GM10266 (cell line): ENCODE data around the gene DOCK8.

Experiments
- DNase-seq: peaks from one replicate; pipeline ENCODE4 v3.0.0; 2012; ENCODE audit errors: extremely low spot score
- TF ChIP-seq, protein P1 (sequence below): IDR thresholded peaks from 2 replicates; pipeline ENCODE4 v1.5.1; 2012; ENCODE audit warnings: mild to moderate bottlenecking, low read depth; ENCODE audit not compliant: control insufficient read depth, insufficient read depth; ENCODE audit errors: missing control alignments

Gene DOCK8

DNA sequence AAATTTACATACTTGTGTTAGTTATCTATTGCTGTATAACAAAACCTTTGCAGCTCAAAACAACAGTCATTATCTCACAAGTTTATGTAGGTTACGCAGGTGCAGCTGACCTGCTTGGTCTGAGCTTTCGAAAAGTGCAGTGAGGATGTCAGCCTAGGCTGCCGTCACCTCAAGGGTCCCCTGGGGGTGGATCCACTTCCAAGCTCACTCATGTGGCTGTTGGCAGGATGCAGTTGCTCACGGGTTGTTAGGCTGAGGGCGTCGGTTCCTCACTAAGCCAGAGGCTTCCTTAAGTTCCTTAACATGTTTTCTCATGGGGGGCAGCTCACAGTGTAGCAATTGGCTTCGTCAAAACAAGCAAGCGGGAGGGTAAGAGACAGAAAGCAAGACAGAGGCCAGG, 139.8 kb downstream of the DOCK8 start:
- TF ChIP-seq, protein P1, sequence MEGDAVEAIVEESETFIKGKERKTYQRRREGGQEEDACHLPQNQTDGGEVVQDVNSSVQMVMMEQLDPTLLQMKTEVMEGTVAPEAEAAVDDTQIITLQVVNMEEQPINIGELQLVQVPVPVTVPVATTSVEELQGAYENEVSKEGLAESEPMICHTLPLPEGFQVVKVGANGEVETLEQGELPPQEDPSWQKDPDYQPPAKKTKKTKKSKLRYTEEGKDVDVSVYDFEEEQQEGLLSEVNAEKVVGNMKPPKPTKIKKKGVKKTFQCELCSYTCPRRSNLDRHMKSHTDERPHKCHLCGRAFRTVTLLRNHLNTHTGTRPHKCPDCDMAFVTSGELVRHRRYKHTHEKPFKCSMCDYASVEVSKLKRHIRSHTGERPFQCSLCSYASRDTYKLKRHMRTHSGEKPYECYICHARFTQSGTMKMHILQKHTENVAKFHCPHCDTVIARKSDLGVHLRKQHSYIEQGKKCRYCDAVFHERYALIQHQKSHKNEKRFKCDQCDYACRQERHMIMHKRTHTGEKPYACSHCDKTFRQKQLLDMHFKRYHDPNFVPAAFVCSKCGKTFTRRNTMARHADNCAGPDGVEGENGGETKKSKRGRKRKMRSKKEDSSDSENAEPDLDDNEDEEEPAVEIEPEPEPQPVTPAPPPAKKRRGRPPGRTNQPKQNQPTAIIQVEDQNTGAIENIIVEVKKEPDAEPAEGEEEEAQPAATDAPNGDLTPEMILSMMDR = no peak
- DNase-seq = no peak

DNA sequence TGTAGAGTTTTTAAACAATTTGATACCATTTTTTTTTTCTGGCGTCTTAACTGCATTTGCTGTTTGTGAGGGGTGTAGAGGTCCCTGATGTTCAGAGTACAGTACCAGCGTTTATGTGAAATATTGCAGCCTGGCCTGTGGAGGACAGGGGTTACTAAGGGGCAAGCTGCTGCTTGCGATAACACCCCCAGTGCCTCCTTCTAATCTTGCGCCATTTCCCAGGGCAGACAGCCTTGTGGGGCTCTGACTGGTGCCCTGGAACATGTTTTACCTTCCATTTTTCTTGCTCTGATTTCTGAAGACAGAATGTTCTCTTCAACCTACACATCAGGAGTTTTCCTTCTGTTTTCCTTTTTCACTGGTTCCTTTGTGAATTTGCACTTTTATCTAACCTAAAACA, 142.9 kb downstream of the DOCK8 start:
- DNase-seq = no peak
- TF ChIP-seq, protein P1 = no peak

DNA sequence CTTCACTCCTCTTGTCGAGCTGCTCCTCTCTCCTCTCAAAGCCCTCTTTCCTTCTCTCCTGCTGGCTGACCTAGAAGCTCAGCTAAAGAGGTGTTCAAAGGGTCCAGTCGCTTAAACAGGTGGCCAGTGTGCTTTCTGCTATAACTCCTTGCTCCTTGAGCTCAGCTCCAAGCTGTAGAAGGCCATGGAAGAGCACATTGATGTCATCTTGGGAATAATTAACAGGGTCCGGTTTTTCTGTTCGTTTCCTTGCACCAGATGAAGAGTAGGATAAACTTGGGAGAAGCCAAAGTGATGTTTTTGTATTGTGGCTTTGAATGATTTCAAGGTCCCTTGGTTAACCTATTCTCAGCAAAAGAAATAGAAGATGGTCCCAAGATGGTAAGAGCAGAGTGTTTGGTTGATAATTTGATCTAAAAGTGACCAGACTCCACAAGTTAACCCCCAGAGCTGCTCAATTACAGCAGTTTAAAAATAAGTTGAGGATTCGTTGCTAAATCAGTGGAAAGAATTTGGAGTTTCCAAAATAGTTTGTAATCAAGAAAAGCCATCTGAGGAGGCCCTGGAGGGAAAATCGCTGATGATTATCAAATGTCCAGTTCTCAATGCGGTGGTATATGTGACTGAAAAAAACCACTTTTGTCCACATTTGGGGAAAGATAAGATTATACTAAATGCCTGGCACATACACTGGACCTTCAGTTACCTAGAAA, 148.1 kb downstream of the DOCK8 start:
- DNase-seq = no peak
- TF ChIP-seq, protein P1 = no peak

DNA sequence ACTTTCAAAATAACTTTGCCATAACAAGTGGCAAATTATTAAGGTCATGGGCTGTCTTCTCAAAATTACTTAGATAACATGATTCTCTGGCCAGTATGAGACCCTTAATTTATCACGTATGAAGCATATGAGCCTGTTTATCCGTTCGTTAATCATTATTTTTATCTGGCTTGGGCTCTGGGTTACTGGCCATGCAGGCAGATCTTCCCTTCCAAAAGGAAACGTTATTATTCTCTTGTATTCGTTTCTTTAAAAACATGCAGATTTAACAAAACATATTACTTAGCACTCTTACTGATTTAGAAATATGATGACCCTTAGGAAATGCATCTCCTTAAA, 148.6 kb downstream of the DOCK8 start:
- no peak for DNase-seq
- TF ChIP-seq, protein P1 = no peak

DNA sequence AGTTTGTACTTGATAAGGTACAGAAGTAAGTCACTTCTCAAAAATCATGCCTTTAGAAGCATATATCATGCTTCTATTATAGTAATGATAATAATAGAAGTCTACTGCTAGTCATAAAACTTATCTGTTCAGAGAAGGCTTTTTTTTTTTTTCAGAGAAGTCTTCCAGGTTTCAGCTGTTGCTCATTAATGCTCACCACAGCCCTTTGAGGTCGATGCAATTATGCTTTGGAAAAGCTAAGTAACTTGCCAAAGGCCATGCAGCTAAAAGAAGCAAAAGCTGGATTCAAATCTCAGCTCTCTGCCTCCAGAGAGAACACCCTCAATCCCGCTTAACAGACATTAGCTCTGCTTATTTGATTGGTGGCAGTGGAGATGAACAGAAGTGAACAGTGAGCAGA, 150.8 kb downstream of the DOCK8 start:
- TF ChIP-seq, protein P1 = no peak
- DNase-seq = no peak

DNA sequence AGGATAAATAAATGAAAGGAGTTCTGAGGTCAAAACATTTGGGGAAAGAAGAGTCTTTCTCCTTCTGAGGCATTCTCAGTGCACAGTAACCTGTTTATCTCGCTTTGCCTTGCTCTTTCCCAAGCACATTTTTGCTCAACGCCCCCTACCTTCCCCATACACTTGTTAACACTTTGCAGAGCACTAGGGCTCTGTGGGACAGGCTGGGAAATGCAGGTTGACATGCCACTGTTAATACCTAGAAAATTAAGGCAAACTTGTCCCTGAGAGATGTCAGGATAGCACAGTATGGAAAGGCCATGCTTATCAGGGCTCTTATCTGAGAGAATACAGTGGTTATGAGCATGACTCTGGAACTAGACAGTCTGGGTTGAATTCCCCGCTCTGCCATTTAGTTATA, 152.0 kb downstream of the DOCK8 start:
- TF ChIP-seq, protein P1 = no peak
- no peak for DNase-seq

DNA sequence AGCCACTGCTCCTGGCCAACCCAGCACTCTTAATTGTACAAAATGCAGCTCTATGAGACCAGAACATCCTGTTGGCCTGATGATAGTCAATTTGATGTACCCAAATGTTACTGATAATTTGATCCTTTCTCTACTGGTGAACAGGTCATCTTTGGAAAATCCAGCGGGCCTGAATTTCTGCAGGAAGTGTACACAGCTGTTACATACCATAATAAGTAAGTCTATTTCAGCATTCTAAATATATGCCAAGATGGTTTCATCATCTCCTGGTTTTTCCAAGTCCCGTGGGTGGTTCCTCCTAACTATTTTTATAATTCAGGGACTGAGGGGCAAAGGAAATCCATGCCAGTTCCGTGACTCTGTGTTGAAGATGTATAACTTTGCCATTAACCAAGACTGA, 155.4 kb downstream of the DOCK8 start:
- TF ChIP-seq, protein P1 = no peak
- no peak for DNase-seq
